Neuron (in vitro differentiated cells): Measurements from ENCODE around the gene TYRP1.

Source experiments
- H2AFZ ChIP-seq: one replicate; pipeline ENCODE4 v1.6.1; 2013; ENCODE audit warnings: low read depth, mild to moderate bottlenecking, inconsistent platforms, low read length, moderate library complexity
- H3K27me3 ChIP-seq: one replicate; pipeline ENCODE4 v1.6.1; 2013; ENCODE audit warnings: low read length; ENCODE audit not compliant: insufficient read depth
- H3K36me3 ChIP-seq: one replicate; pipeline ENCODE4 v1.6.1; 2013; ENCODE audit warnings: low read length; ENCODE audit not compliant: insufficient read depth
- H3K4me1 ChIP-seq: one replicate; pipeline ENCODE4 v1.6.1; 2013; ENCODE audit warnings: low read length; ENCODE audit not compliant: insufficient read depth
- H3K4me3 ChIP-seq: 2 replicates; pipeline ENCODE4 v1.5.1; 2013; ENCODE audit warnings: mild to moderate bottlenecking, low read length, moderate library complexity
- H3K9me3 ChIP-seq: one replicate; pipeline ENCODE4 v1.6.1; 2013; ENCODE audit warnings: low read length

The TYRP1 gene

GRCh38 chr9:12693141-12693540 lies at the start of gene TYRP1:
TSS of gene TYRP1 (plus strand) at chr9:12693385. CDS start at chr9:12693997, 612 bp downstream.
- Histone ChIP-seq H3K36me3 (no peaks in the 10 kb centered on the region), H3K4me3 (no peak within 1 kb of the TSS), H3K9me3 (no peaks in the 10 kb centered on the region), H3K4me1 (no peaks in the 10 kb centered on the region), H3K27me3 (no peaks in the 10 kb centered on the region), H2AFZ (no peak within 1 kb of the TSS)

- Histone ChIP-seq H3K9me3 (no peaks in the 10 kb centered on the region), H2AFZ (no peak overlapping the region), H3K4me1 (no peaks in the 10 kb centered on the region), H3K36me3 (no peaks in the 10 kb centered on the region), H3K4me3 (no peak overlapping the region), H3K27me3 (no peaks in the 10 kb centered on the region)
These were observed 49.5 kb upstream of the TYRP1 start for GRCh38 chr9:12643686-12644085.

- peak overlapping the region; percentile 46 for H2AFZ ChIP-seq
- H3K36me3 ChIP-seq, result no peaks in the 10 kb centered on the region
- H3K9me3 ChIP-seq, result no peaks in the 10 kb centered on the region
- H3K4me1 ChIP-seq, result no peaks in the 10 kb centered on the region
- no peaks in the 10 kb centered on the region for H3K27me3 ChIP-seq
- no peak overlapping the region for H3K4me3 ChIP-seq
These were observed 44.3 kb upstream of the TYRP1 start for GRCh38 chr9:12648925-12649324.

- H3K27me3 ChIP-seq, result no peaks in the 10 kb centered on the region
- no peaks in the 10 kb centered on the region for H3K4me1 ChIP-seq
- no peaks in the 10 kb centered on the region for H3K36me3 ChIP-seq
- no peak overlapping the region for H2AFZ ChIP-seq
- H3K9me3 ChIP-seq, result no peaks in the 10 kb centered on the region
- H3K4me3 ChIP-seq, result no peak overlapping the region
These were observed 42.1 kb upstream of the TYRP1 start for GRCh38 chr9:12651125-12651524.

GRCh38 chr9:12652973-12653372 lies 40.2 kb upstream of the TYRP1 start:
- Histone ChIP-seq H3K9me3 (no peaks in the 10 kb centered on the region), H3K27me3 (no peaks in the 10 kb centered on the region), H3K36me3 (no peaks in the 10 kb centered on the region), H3K4me3 (no peak overlapping the region), H3K4me1 (no peaks in the 10 kb centered on the region), H2AFZ (no peak overlapping the region)

GRCh38 chr9:12656803-12657202 lies 36.4 kb upstream of the TYRP1 start:
- Histone ChIP-seq H3K4me3 (no peak overlapping the region), H3K27me3 (no peaks in the 10 kb centered on the region), H2AFZ (no peak overlapping the region), H3K9me3 (no peaks in the 10 kb centered on the region), H3K36me3 (no peaks in the 10 kb centered on the region), H3K4me1 (no peaks in the 10 kb centered on the region)

- H3K9me3 ChIP-seq, result no peaks in the 10 kb centered on the region
- H3K27me3 ChIP-seq, result no peaks in the 10 kb centered on the region
- no peaks in the 10 kb centered on the region for H3K4me1 ChIP-seq
- no peaks in the 10 kb centered on the region for H3K36me3 ChIP-seq
- no peak overlapping the region for H2AFZ ChIP-seq
- no peak overlapping the region for H3K4me3 ChIP-seq
These were observed 36.0 kb upstream of the TYRP1 start for GRCh38 chr9:12657233-12657632.

GRCh38 chr9:12657998-12658397 lies 35.2 kb upstream of the TYRP1 start:
- Histone ChIP-seq H3K36me3 (no peaks in the 10 kb centered on the region), H3K4me3 (no peak overlapping the region), H3K4me1 (no peaks in the 10 kb centered on the region), H3K9me3 (no peaks in the 10 kb centered on the region), H3K27me3 (no peaks in the 10 kb centered on the region), H2AFZ (no peak overlapping the region)

- H2AFZ ChIP-seq, result no peak overlapping the region
- no peaks in the 10 kb centered on the region for H3K4me1 ChIP-seq
- H3K36me3 ChIP-seq, result no peaks in the 10 kb centered on the region
- H3K4me3 ChIP-seq, result no peak overlapping the region
- H3K27me3 ChIP-seq, result no peaks in the 10 kb centered on the region
- H3K9me3 ChIP-seq, result no peaks in the 10 kb centered on the region
These were observed 34.5 kb upstream of the TYRP1 start for GRCh38 chr9:12658531-12659209.

- Histone ChIP-seq H3K36me3 (no peaks in the 10 kb centered on the region), H3K4me3 (no peak overlapping the region)
These were observed 34.0 kb upstream of the TYRP1 start for GRCh38 chr9:12659220-12659619.

GRCh38 chr9:12666813-12667212 lies 26.4 kb upstream of the TYRP1 start:
- Histone ChIP-seq H3K27me3 (no peaks in the 10 kb centered on the region), H3K36me3 (no peaks in the 10 kb centered on the region), H2AFZ (no peak overlapping the region), H3K9me3 (no peaks in the 10 kb centered on the region), H3K4me1 (no peaks in the 10 kb centered on the region), H3K4me3 (no peak overlapping the region)

More at GRCh38 chr9:12659220-12659619, 34.0 kb upstream of the TYRP1 start:
- Histone ChIP-seq H2AFZ (no peak overlapping the region), H3K9me3 (no peaks in the 10 kb centered on the region), H3K27me3 (no peaks in the 10 kb centered on the region), H3K4me1 (no peaks in the 10 kb centered on the region)

GRCh38 chr9:12667892-12668291 lies 25.3 kb upstream of the TYRP1 start:
- Histone ChIP-seq H3K9me3 (no peaks in the 10 kb centered on the region), H3K36me3 (no peaks in the 10 kb centered on the region), H3K27me3 (no peaks in the 10 kb centered on the region), H3K4me1 (no peaks in the 10 kb centered on the region), H2AFZ (no peak overlapping the region), H3K4me3 (no peak overlapping the region)

- H3K9me3 ChIP-seq, result no peaks in the 10 kb centered on the region
- no peaks in the 10 kb centered on the region for H3K4me1 ChIP-seq
- no peak overlapping the region for H2AFZ ChIP-seq
- no peak overlapping the region for H3K4me3 ChIP-seq
- H3K36me3 ChIP-seq, result no peaks in the 10 kb centered on the region
- H3K27me3 ChIP-seq, result no peaks in the 10 kb centered on the region
These were observed 23.2 kb upstream of the TYRP1 start for GRCh38 chr9:12670006-12670405.

- Histone ChIP-seq H3K27me3 (no peaks in the 10 kb centered on the region), H3K4me1 (no peaks in the 10 kb centered on the region), H3K36me3 (no peaks in the 10 kb centered on the region), H3K9me3 (no peaks in the 10 kb centered on the region), H2AFZ (no peak overlapping the region), H3K4me3 (no peak overlapping the region)
These were observed 18.2 kb upstream of the TYRP1 start for GRCh38 chr9:12674961-12675360.
